ENCODE measurements around the gene BICRAL. TPM values are rescaled to one million over a fixed set of nuclear protein-coding genes. Genes with fewer than 3 reads are reported as not detected.
A peak's percentile ranks its signal among the peaks of the same experiment; 100 is the strongest.
"Not testable (repeated sequence)": the region's sequence is repeated elsewhere in the genome, so short reads cannot be mapped to it uniquely, and the experiment has no call there.

BICRAL gene, protein sequence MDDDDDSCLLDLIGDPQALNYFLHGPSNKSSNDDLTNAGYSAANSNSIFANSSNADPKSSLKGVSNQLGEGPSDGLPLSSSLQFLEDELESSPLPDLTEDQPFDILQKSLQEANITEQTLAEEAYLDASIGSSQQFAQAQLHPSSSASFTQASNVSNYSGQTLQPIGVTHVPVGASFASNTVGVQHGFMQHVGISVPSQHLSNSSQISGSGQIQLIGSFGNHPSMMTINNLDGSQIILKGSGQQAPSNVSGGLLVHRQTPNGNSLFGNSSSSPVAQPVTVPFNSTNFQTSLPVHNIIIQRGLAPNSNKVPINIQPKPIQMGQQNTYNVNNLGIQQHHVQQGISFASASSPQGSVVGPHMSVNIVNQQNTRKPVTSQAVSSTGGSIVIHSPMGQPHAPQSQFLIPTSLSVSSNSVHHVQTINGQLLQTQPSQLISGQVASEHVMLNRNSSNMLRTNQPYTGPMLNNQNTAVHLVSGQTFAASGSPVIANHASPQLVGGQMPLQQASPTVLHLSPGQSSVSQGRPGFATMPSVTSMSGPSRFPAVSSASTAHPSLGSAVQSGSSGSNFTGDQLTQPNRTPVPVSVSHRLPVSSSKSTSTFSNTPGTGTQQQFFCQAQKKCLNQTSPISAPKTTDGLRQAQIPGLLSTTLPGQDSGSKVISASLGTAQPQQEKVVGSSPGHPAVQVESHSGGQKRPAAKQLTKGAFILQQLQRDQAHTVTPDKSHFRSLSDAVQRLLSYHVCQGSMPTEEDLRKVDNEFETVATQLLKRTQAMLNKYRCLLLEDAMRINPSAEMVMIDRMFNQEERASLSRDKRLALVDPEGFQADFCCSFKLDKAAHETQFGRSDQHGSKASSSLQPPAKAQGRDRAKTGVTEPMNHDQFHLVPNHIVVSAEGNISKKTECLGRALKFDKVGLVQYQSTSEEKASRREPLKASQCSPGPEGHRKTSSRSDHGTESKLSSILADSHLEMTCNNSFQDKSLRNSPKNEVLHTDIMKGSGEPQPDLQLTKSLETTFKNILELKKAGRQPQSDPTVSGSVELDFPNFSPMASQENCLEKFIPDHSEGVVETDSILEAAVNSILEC
- total RNA-seq = 20.7 TPM
- long read RNA-seq, partial matches to known transcripts = 1 of 27 reads
- long read RNA-seq, other reads (novel, unspliced or antisense) = 26 of 27 reads

DNA sequence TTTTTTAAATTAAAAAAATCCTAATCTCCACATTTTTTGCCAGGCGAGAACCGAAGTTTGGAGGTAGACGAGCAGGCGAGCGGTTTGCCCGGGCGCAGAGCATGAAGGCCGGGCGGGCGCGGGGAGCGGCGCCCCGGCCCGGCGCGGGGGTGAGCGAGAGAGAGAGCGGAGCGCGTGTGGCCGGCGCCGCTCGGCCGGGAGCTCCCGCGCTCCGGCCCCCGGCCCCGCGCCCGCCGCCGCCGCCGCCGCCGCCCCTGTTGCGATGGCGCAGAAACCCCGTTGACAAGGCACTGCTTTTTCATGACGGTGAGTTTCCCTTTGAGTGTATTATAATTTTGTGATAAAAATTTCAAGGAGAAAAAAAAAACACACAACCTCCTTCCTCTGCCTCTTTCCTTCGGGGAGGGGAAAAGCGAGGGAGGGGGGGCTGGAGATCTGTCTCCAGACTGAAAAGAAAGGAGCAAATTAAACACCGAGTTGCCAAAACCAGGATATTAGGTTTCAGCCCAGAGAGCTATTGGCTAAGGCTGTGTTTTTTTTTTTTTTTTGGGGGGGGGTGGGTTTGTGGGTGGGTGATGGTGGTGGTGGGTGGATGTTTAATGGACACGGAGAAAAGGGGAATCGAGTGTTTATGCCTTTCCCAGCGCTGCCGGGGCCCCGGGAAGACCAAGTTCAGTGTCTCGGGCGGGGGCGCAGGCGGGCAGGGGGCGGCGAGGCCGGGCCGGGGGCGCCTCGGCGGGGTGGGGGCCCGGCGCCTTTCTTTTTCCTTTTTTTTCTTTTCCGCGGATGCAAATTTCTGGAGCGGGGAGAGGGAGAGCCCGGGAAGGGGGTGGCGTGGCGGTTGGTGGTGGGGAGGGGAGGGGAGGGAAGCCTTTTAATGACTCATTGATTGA is at the start of gene BICRAL:
Gene BICRAL, plus strand, starts transcription at position 257 of the 893 bp plus-strand sequence. CDS start 39,971 bp downstream, outside the sequence.
- Histone ChIP-seq H3K4me3 (peak within 1 kb of the TSS; percentile 73), H3K27me3 (ENCODE audit: low read depth) (no peaks in the 10 kb centered on the region), H3K9me3 (no peaks in the 10 kb centered on the region), H3K4me1 (peaks cover 34% of the 10 kb centered on the region), H3K36me3 (no peaks in the 10 kb centered on the region), H3K27ac (peak within 1 kb of the TSS; percentile 100)
- TF ChIP-seq, protein P1, sequence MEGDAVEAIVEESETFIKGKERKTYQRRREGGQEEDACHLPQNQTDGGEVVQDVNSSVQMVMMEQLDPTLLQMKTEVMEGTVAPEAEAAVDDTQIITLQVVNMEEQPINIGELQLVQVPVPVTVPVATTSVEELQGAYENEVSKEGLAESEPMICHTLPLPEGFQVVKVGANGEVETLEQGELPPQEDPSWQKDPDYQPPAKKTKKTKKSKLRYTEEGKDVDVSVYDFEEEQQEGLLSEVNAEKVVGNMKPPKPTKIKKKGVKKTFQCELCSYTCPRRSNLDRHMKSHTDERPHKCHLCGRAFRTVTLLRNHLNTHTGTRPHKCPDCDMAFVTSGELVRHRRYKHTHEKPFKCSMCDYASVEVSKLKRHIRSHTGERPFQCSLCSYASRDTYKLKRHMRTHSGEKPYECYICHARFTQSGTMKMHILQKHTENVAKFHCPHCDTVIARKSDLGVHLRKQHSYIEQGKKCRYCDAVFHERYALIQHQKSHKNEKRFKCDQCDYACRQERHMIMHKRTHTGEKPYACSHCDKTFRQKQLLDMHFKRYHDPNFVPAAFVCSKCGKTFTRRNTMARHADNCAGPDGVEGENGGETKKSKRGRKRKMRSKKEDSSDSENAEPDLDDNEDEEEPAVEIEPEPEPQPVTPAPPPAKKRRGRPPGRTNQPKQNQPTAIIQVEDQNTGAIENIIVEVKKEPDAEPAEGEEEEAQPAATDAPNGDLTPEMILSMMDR (IDR thresholded peaks at IDR 0.05) = no peak
- ATAC-seq (peak; percentile 38 to 59), DNase-seq (peak; percentile 68)
- intact Hi-C loops (cut with DNase I) = no loop called here

DNA sequence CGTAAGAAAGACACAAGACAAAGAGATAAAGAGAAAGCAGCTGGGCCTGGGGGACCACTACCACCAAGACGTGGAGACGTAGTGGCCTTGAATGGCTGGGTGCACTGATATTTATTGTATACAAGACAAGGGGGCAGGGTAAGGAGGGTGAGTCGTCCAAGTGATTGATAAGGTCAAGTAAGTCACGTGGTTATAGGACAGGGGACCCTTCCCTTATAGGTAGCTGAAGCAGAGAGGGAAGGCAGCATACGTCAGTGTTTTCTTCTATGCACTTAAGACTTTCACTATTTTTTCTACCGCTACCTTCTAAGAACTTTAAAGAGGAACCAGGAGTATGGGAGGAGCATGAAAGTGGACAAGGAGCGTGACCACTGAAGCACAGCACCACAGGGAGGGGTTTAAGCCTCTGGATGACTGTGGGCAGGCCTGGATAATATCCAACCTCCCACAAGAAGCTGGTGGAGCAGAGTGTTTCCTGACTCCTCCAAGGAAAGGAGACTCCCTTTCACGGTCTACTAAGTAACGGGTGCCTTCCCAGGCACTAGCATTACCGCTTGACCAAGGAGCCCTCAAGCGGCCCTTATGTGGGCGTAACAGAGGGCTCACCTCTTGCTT is 47.9 kb upstream of the BICRAL start:
- H3K4me3 ChIP-seq; intact Hi-C loops (cut with DNase I); H3K4me1 ChIP-seq; H3K27ac ChIP-seq; H3K9me3 ChIP-seq; H3K36me3 ChIP-seq; H3K27me3 ChIP-seq (ENCODE audit: low read depth): not testable (repeated sequence)
- DNase-seq (peak; percentile 56), ATAC-seq (peak; percentile 41 to 71)

DNA sequence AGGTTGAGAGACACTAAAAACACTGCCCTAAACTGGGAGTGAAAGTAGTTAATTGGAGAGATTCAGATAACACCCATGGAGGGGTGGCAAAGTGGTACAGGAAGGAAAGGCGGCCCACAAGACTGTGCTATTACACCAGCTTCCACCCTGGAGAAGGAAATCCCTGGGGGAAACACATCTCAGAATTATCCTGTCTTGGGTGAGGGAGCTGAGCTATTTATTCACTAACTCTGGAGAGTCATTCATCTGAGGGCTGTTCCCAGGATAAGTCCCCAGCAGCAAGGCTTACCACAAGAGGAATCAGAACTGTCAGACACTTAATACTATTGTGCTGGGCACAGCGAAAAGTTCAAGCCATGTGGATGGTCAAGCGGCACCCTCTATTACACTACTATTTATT is 45.9 kb upstream of the BICRAL start:
- Histone ChIP-seq H3K36me3 (no peaks in the 10 kb centered on the region), H3K27me3 (ENCODE audit: low read depth) (no peaks in the 10 kb centered on the region), H3K9me3 (no peaks in the 10 kb centered on the region), H3K4me1 (no peaks in the 10 kb centered on the region), H3K4me3 (no peak overlapping the region), H3K27ac (no peak overlapping the region)
- DNase-seq (no peak), ATAC-seq (no peak)
- intact Hi-C loops (cut with DNase I) = no loop called here
- TF ChIP-seq, protein P1 (IDR thresholded peaks at IDR 0.05) = no peak

DNA sequence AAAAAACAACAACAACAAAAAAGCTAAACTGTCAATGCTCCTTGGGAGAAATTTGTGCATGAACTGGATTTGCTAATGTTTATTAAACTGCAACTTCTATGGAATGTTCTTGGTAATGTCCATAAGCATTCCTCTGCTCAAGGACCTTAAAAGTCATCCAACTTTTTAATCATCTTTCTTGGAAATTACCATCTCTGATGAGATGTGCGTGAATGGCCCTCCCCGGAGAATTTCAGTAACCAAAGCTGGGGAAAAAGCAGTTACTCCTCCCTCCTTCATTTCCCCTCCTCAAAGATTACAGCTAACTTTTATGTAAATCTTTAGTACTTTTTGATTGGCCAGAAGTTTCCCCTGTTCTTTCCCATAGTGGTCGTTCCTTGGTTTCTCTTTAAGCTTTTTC is 41.1 kb upstream of the BICRAL start:
- peaks cover 17% of the 10 kb centered on the region for H3K4me1 ChIP-seq
- H3K4me3 ChIP-seq = no peak overlapping the region
- H3K9me3 ChIP-seq = no peaks in the 10 kb centered on the region
- ATAC-seq (no peak), DNase-seq (no peak)
- no peak overlapping the region for H3K27ac ChIP-seq
- intact Hi-C loops (cut with DNase I) = no loop called here
- TF ChIP-seq, protein P1 (IDR thresholded peaks at IDR 0.05) = no peak
- H3K36me3 ChIP-seq = no peaks in the 10 kb centered on the region
- H3K27me3 ChIP-seq (ENCODE audit: low read depth) = no peaks in the 10 kb centered on the region

DNA sequence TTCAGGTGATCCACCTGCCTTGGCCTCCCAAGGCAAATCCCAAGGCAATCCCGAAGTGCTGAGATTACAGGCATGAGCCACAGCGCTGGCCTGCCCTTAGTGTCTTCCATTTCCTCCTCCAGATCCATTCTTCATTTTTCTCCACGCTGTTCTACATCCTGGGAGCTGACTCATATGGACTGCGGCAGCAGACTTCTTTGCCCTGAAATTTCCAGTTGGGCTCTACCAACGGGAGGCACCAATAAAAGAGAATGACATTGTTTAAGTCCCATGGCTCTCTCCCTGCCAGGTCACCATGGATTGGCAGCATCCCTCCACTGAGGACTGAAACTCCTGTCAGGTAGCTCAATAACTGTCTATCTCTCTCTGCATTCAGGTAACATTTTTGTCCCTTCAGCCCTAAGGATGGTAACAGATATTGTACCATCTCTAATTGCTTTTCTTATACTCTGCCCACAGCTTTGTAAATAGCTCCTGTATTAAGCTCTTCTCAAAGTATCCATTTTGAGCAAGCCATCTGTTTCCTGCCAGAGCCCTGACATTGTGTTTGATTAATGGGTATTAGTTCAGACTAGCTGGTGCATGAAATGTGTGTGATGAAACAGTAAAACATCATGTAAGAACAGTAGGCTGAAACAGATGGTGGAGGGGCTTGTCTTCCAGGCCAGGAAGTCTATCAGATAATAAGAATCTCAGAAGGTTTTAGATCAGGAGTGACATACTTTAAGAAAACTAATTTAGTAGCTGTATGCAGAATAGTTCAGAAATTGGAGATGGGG is 39.5 kb upstream of the BICRAL start:
- TF ChIP-seq, protein P1 (IDR thresholded peaks at IDR 0.05) = no peak
- Histone ChIP-seq H3K9me3 (no peaks in the 10 kb centered on the region), H3K27ac (no peak overlapping the region), H3K27me3 (ENCODE audit: low read depth) (no peaks in the 10 kb centered on the region), H3K4me3 (no peak overlapping the region), H3K4me1 (peaks cover 17% of the 10 kb centered on the region), H3K36me3 (no peaks in the 10 kb centered on the region)
- intact Hi-C loops (cut with DNase I) = no loop called here
- no peak for DNase-seq
- no peak for ATAC-seq

All from lower lobe of right lung (tissue), 2 donors.